ENCODE results near the gene NT5DC1.
A peak's percentile ranks its signal among the peaks of the same experiment; 100 is the strongest.

Gene NT5DC1

DNA sequence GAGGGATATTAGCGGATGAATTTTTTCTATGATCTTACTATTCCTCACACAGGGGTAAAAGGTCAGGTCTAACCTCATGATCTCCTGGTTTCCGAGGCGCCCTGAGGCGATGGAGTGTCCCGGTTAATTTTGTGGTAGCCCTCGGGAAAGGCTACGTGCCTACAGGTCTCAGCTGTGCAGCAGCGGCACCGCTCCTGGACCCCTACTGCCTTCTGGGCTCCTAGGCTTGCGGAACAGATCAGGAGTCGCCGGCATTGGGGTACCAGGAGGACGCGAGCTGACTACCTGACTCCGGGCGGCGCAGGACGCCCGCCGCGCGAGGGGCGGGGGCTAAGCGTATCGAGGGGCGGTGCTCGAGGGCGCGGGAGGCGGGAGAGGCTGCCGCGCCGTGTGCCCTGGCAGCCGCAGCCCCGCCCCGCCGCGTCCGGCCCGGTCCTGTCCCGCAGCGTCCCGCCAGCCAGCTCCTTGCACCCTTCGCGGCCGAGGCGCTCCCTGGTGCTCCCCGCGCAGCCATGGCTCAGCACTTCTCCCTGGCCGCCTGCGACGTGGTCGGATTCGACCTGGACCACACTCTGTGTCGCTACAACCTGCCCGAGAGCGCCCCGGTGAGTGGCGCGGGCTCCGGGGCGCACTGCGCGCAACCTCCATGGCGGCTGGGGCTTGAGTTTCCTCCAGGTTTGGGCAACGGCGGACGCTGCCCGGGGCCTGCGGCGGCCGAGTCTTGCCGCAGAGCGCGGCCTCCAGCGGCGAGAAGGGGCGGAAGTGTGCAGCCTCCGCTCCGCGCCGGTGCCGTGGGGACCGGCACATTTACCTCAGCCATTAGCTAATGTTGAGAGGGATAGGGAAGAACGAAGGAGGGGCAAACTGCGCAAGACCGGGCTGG lies at the start of gene NT5DC1:
Gene NT5DC1 (plus strand): TSS at position 435 of the 883 bp plus-strand sequence. CDS start 78 bp downstream, at position 513.
- Histone ChIP-seq H3K36me3 (ENCODE audit: control insufficient read depth, insufficient read depth, low read length) (0 out of 2 replicates have a peak, but pooled peaks cover 9% of the 10 kb centered on the region), H3K4me1 (ENCODE audit: control insufficient read depth, insufficient read depth, low read length) (peaks cover 35% of the 10 kb centered on the region), H3K9ac (ENCODE audit: low read depth, low read length) (peak within 1 kb of the TSS; percentile 94), H3K4me3 (ENCODE audit: low read depth, low read length) (peak within 1 kb of the TSS; percentile 79), H3K27me3 (ENCODE audit: control insufficient read depth, insufficient read depth, low read length) (0 out of 2 replicates have a peak, but pooled peaks cover 3% of the 10 kb centered on the region), H3K9me3 (ENCODE audit: control insufficient read depth, insufficient read depth, low read length) (peaks cover 11% of the 10 kb centered on the region; the same call in 1 of the 2 replicates), H3K27ac (ENCODE audit: low read depth, low read length) (peak within 1 kb of the TSS; percentile 97)

DNA sequence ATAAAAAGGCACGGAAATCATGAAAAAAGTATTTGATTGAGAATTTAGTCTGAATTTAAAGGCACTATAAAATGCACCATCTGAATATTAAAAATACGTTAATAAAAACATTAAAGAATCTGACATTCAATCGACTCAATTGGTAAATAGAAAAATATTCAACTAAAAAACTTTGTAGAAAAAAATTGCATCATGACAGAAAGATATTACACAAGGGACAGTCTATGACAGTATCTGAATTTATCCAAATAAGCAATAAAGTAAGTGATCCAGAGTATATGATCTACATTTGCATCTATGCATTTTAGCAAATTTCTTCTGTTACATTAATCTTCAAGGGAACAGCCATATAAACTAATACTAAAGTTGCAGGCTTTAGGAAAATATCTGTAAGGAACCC lies 49.4 kb upstream of the NT5DC1 start:
- no peaks in the 10 kb centered on the region for H3K9me3 ChIP-seq (ENCODE audit: control insufficient read depth, insufficient read depth, low read length)
- no peaks in the 10 kb centered on the region for H3K27me3 ChIP-seq (ENCODE audit: control insufficient read depth, insufficient read depth, low read length)
- no peak overlapping the region for H3K4me3 ChIP-seq (ENCODE audit: low read depth, low read length)
- H3K4me1 ChIP-seq (ENCODE audit: control insufficient read depth, insufficient read depth, low read length): no peaks in the 10 kb centered on the region
- H3K9ac ChIP-seq (ENCODE audit: low read depth, low read length): no peak overlapping the region
- no peak overlapping the region for H3K27ac ChIP-seq (ENCODE audit: low read depth, low read length)
- H3K36me3 ChIP-seq (ENCODE audit: control insufficient read depth, insufficient read depth, low read length): no peaks in the 10 kb centered on the region

DNA sequence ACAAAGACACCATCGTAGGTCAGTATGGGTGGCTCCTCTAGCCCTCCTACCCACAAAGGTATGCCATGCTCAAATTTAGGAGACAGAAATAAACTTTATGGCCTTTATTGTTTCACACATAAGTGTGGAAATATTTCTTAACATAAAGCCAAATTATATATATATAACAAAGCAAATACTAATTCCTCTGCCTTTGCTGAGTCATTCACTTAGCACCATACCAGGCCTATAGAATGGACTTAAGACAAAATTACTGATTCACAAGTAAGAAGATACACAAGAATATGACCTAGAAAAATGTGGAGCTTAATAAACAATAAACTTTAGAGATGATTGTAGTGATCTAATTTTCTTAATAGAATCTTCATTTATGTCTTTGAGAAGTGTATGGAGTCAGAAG lies 45.1 kb upstream of the NT5DC1 start:
- Histone ChIP-seq H3K27me3 (ENCODE audit: control insufficient read depth, insufficient read depth, low read length) (no peaks in the 10 kb centered on the region), H3K27ac (ENCODE audit: low read depth, low read length) (no peak overlapping the region), H3K4me3 (ENCODE audit: low read depth, low read length) (no peak overlapping the region), H3K4me1 (ENCODE audit: control insufficient read depth, insufficient read depth, low read length) (no peaks in the 10 kb centered on the region; the same call in 1 of the 2 replicates), H3K9me3 (ENCODE audit: control insufficient read depth, insufficient read depth, low read length) (no peaks in the 10 kb centered on the region), H3K36me3 (ENCODE audit: control insufficient read depth, insufficient read depth, low read length) (no peaks in the 10 kb centered on the region), H3K9ac (ENCODE audit: low read depth, low read length) (no peak overlapping the region)

DNA sequence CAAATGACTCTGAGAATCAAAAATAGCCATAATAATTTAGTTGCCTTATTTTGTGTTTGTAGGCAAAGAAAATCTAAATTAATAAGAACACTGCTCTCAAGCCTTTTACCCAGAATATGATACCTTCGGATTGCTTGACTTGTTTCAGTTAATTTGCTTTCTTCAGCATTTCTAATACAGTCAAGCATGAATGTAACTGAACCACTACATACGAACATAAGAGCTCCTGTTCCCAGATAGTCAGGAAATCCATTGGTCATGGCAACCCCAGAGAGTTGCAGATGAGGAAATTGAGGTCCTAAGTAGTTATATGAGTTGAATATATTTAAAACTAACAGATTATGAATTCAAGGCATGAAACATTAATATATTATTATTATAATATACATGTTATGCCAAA lies 42.9 kb upstream of the NT5DC1 start:
- no peaks in the 10 kb centered on the region for H3K27me3 ChIP-seq (ENCODE audit: control insufficient read depth, insufficient read depth, low read length)
- no peak overlapping the region for H3K4me3 ChIP-seq (ENCODE audit: low read depth, low read length)
- peaks cover 5% of the 10 kb centered on the region; the same call in 1 of the 2 replicates for H3K4me1 ChIP-seq (ENCODE audit: control insufficient read depth, insufficient read depth, low read length)
- no peaks in the 10 kb centered on the region for H3K36me3 ChIP-seq (ENCODE audit: control insufficient read depth, insufficient read depth, low read length)
- no peaks in the 10 kb centered on the region for H3K9me3 ChIP-seq (ENCODE audit: control insufficient read depth, insufficient read depth, low read length)
- H3K27ac ChIP-seq (ENCODE audit: low read depth, low read length): no peak overlapping the region
- no peak overlapping the region for H3K9ac ChIP-seq (ENCODE audit: low read depth, low read length)

DNA sequence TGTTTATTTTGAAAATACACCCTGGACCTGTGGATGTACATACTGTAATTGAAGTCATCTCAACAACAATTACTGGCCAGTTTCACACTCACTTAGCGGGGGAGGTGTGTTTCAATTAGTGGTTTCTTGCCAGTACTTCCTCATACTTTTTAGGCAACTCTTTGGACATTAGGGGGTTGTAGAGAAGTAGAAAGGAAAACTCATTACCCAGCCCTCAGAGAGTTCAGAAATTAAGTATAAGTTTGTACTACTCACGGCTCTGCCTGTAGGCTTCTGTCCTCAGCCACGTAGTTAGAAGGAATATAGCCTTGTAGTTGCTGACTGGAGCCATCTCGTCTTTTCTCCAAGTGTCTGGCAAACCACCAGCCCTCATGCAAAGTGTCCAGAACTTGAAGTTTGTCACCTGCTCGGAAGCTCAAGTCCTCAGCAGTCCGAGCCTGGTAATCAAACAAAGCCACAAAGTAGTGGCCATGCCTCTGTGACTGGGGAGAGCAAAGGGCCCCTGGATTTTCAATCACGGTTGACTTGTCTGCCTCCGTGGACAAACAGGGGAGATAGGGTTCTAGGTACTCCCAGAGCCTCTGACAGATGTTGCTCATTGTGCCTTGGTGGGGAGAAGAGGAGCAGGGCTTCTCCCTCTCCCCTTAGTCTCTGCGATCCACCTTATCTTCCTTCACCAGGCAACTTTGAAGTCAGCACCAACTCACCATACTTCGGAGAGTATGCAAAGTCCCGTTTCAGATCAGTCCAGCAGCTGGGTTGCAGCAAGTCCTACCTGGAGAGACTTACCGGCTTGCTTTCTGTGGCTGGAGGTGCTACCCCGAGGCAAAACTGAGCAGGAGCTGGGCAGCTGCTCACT lies 40.7 kb upstream of the NT5DC1 start:
- Histone ChIP-seq H3K9me3 (ENCODE audit: control insufficient read depth, insufficient read depth, low read length) (no peaks in the 10 kb centered on the region), H3K4me1 (ENCODE audit: control insufficient read depth, insufficient read depth, low read length) (peaks cover 8% of the 10 kb centered on the region; the same call in 1 of the 2 replicates), H3K36me3 (ENCODE audit: control insufficient read depth, insufficient read depth, low read length) (no peaks in the 10 kb centered on the region), H3K27me3 (ENCODE audit: control insufficient read depth, insufficient read depth, low read length) (no peaks in the 10 kb centered on the region), H3K9ac (ENCODE audit: low read depth, low read length) (no peak overlapping the region), H3K27ac (ENCODE audit: low read depth, low read length) (no peak overlapping the region), H3K4me3 (ENCODE audit: low read depth, low read length) (no peak overlapping the region)

DNA sequence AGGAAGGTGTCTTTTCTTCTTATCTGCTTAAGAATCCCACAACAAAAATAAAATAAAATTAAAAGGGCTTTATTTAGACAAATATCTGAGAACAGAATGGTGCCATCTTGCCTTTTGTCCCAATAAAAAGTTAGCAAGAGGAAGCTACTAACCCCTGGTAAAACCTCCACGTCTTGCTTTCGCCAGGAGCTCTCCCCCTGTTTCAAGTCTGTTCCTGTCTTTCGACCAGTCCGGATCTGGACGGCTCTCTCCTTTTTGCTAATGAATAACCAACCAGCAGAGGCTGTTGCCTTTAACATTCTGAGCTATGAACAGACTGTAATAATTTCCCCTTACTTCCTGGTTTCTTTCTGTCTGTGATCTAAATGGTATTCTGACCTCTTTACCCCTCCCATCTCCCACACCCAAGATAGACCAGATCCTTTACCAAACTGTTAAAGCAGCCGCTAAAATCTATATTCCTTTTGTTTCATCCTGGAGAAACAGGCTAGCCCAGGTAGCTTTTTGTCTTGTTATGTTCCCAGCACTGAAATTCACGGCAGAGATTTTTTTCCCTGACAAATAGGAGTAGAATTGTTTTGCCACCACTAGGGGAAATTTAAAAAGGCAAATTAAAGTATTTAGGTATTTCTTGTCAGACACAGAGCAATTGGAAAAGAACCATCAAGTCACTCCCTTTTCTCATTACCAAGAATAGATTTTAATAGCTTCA lies 39.9 kb upstream of the NT5DC1 start, which contains the start of gene FRK:
Gene FRK (minus strand): TSS at position 320 of the 712 bp plus-strand sequence. CDS start 580 bp downstream, outside the sequence.
- H3K4me1 ChIP-seq (ENCODE audit: control insufficient read depth, insufficient read depth, low read length): peaks cover 8% of the 10 kb centered on the region; the same call in 1 of the 2 replicates
- H3K9ac ChIP-seq (ENCODE audit: low read depth, low read length): no peak within 1 kb of the TSS
- no peak within 1 kb of the TSS for H3K27ac ChIP-seq (ENCODE audit: low read depth, low read length)
- H3K9me3 ChIP-seq (ENCODE audit: control insufficient read depth, insufficient read depth, low read length): no peaks in the 10 kb centered on the region
- H3K4me3 ChIP-seq (ENCODE audit: low read depth, low read length): no peak within 1 kb of the TSS
- H3K36me3 ChIP-seq (ENCODE audit: control insufficient read depth, insufficient read depth, low read length): no peaks in the 10 kb centered on the region
- H3K27me3 ChIP-seq (ENCODE audit: control insufficient read depth, insufficient read depth, low read length): no peaks in the 10 kb centered on the region

DNA sequence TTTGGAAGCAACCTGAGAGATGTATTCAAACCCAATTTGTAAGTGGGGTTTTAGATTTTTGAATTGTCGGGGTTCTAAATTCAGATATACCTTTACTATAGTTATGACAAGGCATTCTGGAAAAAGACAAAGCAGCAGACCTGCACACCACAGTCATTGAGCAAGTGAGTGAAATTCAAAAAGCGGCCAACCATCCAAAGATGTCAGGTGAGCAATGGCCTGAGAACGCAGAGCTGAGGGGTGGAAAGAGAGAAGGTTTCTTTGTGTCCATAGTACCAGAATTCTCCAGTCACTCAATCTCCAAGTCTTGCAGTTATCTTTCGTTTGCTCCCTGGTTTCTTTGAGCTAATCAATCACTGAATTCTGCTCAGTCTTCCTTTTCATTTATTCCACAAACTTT lies 38.2 kb upstream of the NT5DC1 start:
- Histone ChIP-seq H3K4me3 (ENCODE audit: low read depth, low read length) (no peak overlapping the region), H3K9me3 (ENCODE audit: control insufficient read depth, insufficient read depth, low read length) (no peaks in the 10 kb centered on the region), H3K36me3 (ENCODE audit: control insufficient read depth, insufficient read depth, low read length) (no peaks in the 10 kb centered on the region), H3K27me3 (ENCODE audit: control insufficient read depth, insufficient read depth, low read length) (no peaks in the 10 kb centered on the region), H3K9ac (ENCODE audit: low read depth, low read length) (no peak overlapping the region), H3K27ac (ENCODE audit: low read depth, low read length) (no peak overlapping the region), H3K4me1 (ENCODE audit: control insufficient read depth, insufficient read depth, low read length) (peaks cover 8% of the 10 kb centered on the region; the same call in 1 of the 2 replicates)

DNA sequence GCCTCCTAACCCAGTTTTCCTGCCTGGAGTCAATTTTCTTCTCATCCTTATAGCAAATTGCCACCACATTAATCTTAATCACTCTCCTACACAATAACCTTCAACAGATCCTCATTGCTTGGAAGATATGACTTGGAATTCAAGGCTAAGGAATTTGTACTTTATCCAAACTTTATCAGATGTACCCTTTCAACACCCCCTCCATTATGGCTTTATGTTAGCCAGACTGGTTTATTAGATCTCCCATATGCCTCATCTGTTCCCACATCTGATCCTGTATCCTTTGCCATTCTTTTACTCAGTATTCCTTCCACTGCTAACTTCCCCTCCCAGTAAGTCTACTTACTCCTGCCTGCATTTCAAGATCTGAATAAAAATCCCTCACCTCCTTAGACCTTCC lies 36.0 kb upstream of the NT5DC1 start:
- Histone ChIP-seq H3K27me3 (ENCODE audit: control insufficient read depth, insufficient read depth, low read length) (no peaks in the 10 kb centered on the region), H3K4me1 (ENCODE audit: control insufficient read depth, insufficient read depth, low read length) (peaks cover 8% of the 10 kb centered on the region; the same call in 1 of the 2 replicates), H3K27ac (ENCODE audit: low read depth, low read length) (no peak overlapping the region), H3K4me3 (ENCODE audit: low read depth, low read length) (no peak overlapping the region), H3K36me3 (ENCODE audit: control insufficient read depth, insufficient read depth, low read length) (no peaks in the 10 kb centered on the region), H3K9ac (ENCODE audit: low read depth, low read length) (no peak overlapping the region), H3K9me3 (ENCODE audit: control insufficient read depth, insufficient read depth, low read length) (no peaks in the 10 kb centered on the region)

DNA sequence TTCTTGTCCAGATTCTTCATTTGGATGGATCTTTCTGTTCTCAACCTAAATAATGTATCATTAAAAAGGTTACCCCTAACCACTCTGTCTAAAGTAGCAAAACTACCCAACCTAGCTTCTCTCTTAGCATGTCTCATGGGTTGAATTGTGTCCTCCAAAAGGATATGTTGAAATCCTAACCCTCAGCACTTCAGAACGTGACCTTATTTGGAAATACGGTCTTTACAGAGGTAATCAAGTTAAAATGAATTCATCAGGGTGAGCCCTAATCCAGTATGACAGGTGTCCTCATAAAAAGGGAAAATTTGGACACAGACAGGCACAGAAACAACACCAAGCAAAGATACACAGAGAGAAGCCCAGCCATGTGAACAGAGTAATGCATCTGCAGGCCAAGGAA lies 33.9 kb upstream of the NT5DC1 start:
- no peak overlapping the region for H3K27ac ChIP-seq (ENCODE audit: low read depth, low read length)
- no peaks in the 10 kb centered on the region for H3K36me3 ChIP-seq (ENCODE audit: control insufficient read depth, insufficient read depth, low read length)

DNA sequence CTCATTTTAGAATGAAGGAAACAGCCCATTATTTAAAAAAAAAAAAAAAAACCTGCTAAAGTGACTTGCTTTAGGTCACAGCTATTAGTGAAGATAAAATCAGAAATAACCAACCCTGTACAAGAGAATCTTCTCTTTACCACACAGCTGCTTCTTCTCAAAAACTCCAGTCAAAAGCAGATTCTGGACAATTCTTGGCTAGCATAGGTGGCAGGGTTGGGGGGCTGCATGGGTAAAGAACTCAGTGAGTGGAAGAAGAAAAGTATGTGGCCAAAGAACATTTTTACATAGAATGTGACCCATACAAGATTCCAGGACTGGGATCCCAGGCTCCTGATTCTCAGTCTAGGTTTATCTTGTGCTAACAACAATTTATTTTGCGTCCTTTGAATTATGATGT lies 30.6 kb upstream of the NT5DC1 start:
- no peaks in the 10 kb centered on the region for H3K36me3 ChIP-seq (ENCODE audit: control insufficient read depth, insufficient read depth, low read length)
- H3K4me3 ChIP-seq (ENCODE audit: low read depth, low read length): no peak overlapping the region
- no peak overlapping the region for H3K27ac ChIP-seq (ENCODE audit: low read depth, low read length)
- H3K4me1 ChIP-seq (ENCODE audit: control insufficient read depth, insufficient read depth, low read length): 0 out of 2 replicates have a peak, but pooled peaks cover 6% of the 10 kb centered on the region
- H3K27me3 ChIP-seq (ENCODE audit: control insufficient read depth, insufficient read depth, low read length): no peaks in the 10 kb centered on the region
- H3K9me3 ChIP-seq (ENCODE audit: control insufficient read depth, insufficient read depth, low read length): no peaks in the 10 kb centered on the region
- no peak overlapping the region for H3K9ac ChIP-seq (ENCODE audit: low read depth, low read length)

More for the DNA sequence above, 33.9 kb upstream of the NT5DC1 start:
- Histone ChIP-seq H3K4me1 (ENCODE audit: control insufficient read depth, insufficient read depth, low read length) (0 out of 2 replicates have a peak, but pooled peaks cover 8% of the 10 kb centered on the region), H3K27me3 (ENCODE audit: control insufficient read depth, insufficient read depth, low read length) (no peaks in the 10 kb centered on the region), H3K9ac (ENCODE audit: low read depth, low read length) (no peak overlapping the region), H3K9me3 (ENCODE audit: control insufficient read depth, insufficient read depth, low read length) (no peaks in the 10 kb centered on the region), H3K4me3 (ENCODE audit: low read depth, low read length) (no peak overlapping the region)

Data from HUES48 (cell line).